Measurements from ENCODE around the gene TRAPPC11.
"Not testable (repeated sequence)": the region's sequence is repeated elsewhere in the genome, so short reads cannot be mapped to it uniquely, and the experiment has no call there.

The TRAPPC11 gene

GRCh38 chr4:183722731-183723560 lies 63.9 kb downstream of the TRAPPC11 start:
- peak; percentile 27 to 39 for DNase-seq

GRCh38 chr4:183723561-183724228 lies 64.6 kb downstream of the TRAPPC11 start:
- DNase-seq, result no peak

GRCh38 chr4:183725585-183725984 lies 66.5 kb downstream of the TRAPPC11 start:
- not testable (repeated sequence) for DNase-seq

GRCh38 chr4:183727482-183727881 lies 68.4 kb downstream of the TRAPPC11 start:
- DNase-seq, result no peak

GRCh38 chr4:183728223-183729068 lies 69.4 kb downstream of the TRAPPC11 start:
- no peak for DNase-seq

- no peak for DNase-seq
These were observed 69.9 kb downstream of the TRAPPC11 start for GRCh38 chr4:183729069-183729406.

GRCh38 chr4:183729430-183730328 lies 70.6 kb downstream of the TRAPPC11 start:
- DNase-seq, result no peak

GRCh38 chr4:183732296-183732695 lies 73.2 kb downstream of the TRAPPC11 start:
- DNase-seq, result no peak

GRCh38 chr4:183733181-183733580 lies 74.1 kb downstream of the TRAPPC11 start:
- DNase-seq, result no peak

GRCh38 chr4:183738081-183738673 lies 79.1 kb downstream of the TRAPPC11 start:
- no peak for DNase-seq

GRCh38 chr4:183738961-183739360 lies 79.9 kb downstream of the TRAPPC11 start:
- no peak for DNase-seq

GRCh38 chr4:183746305-183747229 lies 87.5 kb downstream of the TRAPPC11 start:
- DNase-seq, result no peak

GRCh38 chr4:183747380-183747779 lies 88.3 kb downstream of the TRAPPC11 start:
- no peak for DNase-seq

- DNase-seq, result no peak
These were observed 89.0 kb downstream of the TRAPPC11 start for GRCh38 chr4:183747931-183748670.

- no peak for DNase-seq
These were observed 92.0 kb downstream of the TRAPPC11 start for GRCh38 chr4:183751106-183751505.

- no peak for DNase-seq
These were observed 96.5 kb downstream of the TRAPPC11 start for GRCh38 chr4:183755596-183755995.

GRCh38 chr4:183757060-183757459 lies 98.0 kb downstream of the TRAPPC11 start:
- DNase-seq, result no peak

- no peak for DNase-seq
These were observed 99.1 kb downstream of the TRAPPC11 start for GRCh38 chr4:183758061-183758757.

GRCh38 chr4:183758758-183759447 lies 99.8 kb downstream of the TRAPPC11 start:
- DNase-seq, result no peak

Data from stimulated activated CD4-positive, alpha-beta T cell treated with anti-CD3 and anti-CD28 coated beads, Interleukin-4, amount 100 ng/mL, for 4 hours (primary cell).